HL-60/S4 (cell line): ENCODE results near the gene SLC10A1.

Experiments
- in situ Hi-C: fragments of 300-500 bp; cut with MboI; formaldehyde crosslinking; loops from 2 replicates; pipeline ENCODE4 v1.14.3; 2022; ENCODE audit warnings: low sequenced_read_pairs

The SLC10A1 gene

DNA sequence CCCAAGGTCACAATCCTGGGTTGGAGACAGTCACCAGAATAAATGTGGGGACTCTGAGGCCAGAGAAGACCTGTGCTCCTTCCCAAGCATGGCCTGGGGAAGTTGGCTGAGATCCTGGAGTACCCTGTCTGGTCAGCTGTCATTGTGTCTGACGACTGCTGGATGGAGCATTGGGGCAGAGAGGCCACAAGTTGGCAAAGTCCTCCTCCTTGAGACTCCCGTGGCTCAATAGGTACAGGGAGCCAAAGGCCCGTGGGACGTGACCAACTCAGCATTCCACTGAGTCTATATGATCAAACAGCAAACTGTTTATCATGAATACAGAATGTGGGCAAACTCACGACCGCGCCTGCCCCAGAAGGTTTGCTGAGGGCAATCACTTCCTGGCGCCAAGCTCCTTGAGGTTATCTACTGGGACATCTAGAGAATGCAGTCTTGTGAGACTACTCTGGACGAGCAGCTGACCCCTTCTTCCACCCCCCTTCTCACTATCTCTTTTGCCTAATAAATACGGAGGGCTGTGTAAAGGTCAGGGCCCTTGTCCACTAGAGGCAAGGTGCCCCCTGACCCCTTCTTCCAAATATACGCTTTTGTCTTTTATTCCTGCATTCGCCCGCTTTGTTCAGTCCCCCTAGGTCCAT, 14.3 kb upstream of the SLC10A1 start:
- in situ Hi-C loops = no loop called here

DNA sequence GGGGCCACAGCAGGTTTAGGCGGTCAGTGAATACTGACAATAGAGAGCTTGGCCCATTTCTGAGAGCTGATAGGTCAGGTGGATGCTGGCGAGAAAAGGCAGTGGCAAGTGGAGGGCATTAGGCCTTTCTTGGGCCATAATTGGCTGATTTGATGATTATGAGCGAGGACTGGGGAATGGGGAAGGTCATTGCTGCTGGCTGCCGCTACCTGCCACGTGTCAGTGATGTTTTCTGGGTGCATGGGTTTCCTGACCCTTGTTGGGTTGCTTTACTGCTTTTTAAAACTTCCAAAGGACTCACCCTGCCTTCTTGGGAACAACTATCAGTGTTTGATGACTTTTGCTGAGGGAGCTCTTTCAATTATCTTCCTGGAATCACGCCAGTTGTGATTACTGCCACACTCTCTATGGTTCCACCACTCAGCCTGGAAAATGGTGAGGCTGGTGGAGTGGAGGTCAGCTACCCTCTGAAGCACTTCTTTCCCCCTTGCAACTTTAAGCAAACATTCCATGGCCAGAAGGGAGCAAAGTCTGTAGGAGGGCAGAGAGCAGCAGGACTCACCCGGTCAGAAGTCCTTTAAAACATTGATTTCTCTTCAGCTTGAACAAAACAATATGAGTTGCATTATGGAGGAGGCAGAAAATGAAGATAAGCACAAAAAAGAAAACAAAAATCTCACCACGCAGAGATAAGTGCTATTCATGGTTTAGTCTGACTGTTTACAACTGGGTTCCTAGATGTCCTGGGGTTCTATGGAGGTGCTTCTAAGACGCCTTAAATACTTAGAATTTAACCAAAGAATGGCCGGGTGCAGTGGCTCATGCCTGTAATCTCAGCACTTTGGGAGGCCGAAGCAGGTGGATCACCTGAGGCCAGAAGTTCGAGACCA, 12.1 kb upstream of the SLC10A1 start:
- in situ Hi-C loops = no loop called here

DNA sequence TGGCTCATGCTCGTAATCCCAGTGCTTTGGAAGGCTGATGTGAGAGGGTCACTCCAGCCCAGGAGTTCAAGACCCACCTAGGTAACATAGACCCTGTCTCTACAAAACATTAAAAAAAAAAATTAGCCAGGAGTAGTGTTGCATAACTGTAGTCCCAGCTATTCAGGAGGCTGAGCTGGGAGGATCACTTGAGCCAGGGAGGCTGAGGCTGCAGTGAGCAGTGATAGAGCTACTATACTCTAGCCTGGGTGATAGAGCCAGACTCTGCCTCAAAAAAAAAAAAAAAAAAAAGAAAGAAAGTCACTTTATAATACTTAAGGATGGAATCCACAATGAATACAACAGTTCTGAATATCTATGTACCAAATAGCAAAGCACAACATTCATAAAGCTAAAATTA, 10.2 kb upstream of the SLC10A1 start:
- in situ Hi-C loops = no loop called here

DNA sequence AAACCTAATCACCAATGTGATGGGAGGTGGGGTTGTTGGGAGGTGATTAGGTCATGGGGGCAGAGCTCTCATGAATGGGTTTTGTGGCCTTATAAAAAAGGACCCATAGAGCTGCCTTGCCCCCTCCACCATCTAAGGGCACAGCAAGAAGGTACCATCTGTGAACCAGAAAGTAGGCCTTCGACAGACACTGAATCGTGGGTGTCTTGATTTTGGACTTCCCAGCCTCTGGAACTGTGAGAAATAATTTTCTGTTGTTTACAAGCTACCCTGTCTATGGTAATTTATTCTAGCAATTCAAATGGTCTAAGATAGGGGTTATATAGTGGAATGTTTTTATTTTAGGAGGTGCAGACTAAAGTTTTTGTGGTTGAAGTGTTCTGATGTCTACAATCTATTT, 7.9 kb upstream of the SLC10A1 start:
- in situ Hi-C loops = no loop called here

DNA sequence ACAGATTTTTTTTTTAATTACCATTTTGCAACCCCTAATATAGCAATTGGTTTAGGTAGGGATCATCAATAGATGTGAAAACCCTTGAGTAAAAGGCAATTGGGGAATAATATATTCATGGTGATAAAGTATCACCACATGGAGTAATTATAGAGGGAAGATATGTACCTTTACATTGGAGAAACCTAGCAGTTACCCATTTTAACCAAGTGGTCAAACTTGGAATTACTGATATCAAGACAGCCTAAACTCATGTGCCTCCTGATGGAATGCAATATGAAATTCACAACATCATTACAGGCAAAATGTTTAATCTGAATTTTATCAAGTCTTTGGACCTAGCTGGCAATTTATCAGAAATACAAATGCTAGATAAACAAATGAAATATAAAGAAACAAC, 6.7 kb upstream of the SLC10A1 start:
- in situ Hi-C loops = no loop called here

DNA sequence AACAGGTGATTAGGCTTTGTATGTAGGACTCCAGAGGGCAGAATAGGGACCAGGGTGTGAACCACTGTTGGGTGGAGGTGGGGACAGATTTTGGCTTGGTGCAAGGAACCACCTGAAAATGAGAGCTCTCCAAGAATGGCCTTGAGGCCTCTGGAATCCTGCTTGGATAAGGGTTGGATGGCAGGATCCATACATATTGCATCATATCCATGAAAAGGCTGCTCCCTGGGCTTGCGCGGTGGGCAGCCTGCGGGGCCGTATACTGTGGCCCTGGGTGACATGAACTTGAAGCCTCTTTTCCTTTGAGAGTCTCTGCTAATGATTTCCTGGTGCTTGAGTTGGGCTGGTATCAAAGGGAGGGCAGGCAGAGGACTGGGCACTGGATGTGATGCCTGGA, 1.3 kb upstream of the SLC10A1 start:
- in situ Hi-C loops = no loop called here

DNA sequence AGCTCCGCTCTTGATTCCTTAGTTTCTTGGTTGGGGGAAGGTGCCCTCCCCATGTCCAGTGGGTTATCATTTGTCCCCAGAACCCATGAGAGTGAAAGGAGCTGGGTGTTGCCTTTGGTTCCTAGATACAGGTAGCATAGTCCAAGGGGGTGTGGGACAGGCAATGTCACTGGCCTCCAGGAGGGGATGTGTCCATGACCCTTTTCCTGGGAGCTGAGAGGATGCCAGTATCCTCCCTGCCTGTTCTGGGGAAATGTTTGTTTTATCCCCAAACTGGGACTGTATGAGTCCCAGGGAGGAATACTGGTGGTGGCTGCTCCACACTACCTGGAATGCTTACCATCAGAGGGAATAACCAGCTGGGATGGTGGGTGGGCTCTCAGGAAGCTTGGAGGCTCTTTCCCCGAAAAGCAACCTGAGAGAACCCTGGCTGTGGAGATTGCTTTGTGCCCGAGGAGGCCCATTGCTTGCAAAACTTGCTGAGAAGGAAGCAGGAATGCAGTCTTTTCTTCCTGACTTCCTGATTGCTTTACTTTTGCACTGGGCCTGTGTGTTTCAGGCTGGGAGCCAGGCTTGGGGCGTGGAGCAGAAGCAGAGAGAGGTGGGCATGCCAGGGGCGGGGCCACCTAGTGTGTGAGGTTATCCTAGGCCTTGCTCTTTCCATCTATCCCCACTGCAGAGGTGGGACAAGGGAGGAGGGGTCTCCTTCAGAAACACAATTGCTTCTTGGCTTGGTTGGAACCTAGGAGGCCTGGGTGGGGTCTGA, 715 bp upstream of the SLC10A1 start:
- in situ Hi-C loops = no loop called here

DNA sequence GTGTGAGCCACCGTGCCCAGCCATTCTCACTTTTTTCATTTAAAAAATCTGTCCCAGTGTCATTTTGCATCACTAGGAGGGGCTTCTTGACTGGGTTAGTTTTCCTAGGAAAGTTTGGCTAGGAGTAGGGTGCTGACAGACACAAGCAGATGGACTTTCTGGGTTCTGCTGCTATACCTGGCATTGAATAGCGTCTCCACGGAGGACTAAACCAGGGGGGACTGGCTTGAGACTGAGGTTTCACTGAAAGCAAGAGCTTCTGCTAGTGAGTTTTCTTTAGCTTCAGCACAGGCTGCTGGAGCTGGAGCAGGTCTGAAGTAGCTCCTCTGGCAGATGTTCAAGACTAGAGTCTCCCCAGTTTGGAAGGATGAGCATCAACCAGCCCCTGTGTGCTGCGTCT, 1.4 kb downstream of the SLC10A1 start:
- in situ Hi-C loops = no loop called here

DNA sequence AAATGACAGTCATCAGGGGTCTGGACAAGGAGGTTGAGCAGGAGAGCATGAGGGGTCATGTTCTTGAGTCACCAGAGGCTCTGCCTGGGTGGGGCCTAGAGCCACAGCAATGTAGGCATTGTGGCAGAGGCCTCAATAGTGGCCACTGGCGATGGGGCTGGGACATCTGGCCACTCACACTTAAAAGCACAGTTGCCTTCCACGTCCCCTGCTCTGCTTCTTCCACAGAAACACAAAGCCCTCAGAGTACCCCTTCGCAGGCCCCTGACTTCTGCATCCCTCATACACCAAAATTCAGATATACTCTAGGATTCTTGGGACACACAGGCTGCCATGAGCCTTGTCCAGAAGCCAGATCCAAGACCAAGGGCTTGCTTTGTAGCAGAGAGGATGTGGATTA, 2.2 kb downstream of the SLC10A1 start:
- in situ Hi-C loops = no loop called here

DNA sequence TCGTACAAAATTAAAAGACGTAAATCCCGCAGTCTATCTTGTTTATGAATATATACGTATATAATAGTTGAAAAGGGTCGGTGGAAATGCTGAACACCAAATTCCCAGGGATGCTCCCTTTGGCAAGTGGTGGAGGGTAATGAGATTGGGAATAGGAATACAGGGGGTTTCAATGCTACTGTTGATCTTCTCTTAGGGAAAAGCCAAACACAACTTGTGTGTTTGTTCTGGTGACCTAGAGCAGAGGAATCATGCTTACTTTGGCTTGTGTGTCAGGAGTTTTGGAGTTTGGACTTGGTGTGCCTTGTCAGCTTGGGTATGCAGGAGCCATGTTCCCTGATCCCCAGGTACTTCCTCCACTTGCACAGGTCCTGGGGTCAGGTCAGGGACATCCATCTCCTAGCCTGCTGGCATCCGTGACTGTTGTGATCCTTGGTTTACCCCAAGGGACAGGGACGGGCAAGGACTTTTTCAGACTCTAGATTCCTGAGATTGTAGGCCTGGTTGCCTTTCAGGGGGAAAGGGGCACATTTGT, 4.1 kb downstream of the SLC10A1 start:
- in situ Hi-C loops = no loop called here

DNA sequence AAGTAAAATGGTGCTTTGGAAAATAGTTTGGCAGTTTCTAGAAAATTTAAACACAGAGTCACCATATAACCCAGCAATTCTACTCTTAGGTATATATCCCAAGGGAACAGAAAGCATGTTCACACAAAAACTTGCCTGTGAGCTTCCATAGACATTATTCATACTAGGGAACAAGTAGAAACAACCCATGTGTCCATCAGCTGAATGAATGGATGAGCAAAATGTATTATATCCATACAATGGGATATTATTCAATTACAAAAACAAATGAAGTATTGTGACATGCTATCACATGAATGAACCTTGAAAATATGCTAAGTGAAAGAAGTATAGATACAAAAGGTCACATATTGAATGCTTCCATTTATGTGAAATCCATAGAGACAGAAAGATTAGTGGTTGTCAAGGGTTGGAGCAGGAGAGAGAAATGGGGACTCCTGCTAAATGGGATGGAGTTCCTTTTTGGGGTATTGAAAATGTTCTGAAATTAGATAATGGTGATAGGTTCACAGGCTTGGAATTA, 7.9 kb downstream of the SLC10A1 start:
- in situ Hi-C loops = no loop called here

DNA sequence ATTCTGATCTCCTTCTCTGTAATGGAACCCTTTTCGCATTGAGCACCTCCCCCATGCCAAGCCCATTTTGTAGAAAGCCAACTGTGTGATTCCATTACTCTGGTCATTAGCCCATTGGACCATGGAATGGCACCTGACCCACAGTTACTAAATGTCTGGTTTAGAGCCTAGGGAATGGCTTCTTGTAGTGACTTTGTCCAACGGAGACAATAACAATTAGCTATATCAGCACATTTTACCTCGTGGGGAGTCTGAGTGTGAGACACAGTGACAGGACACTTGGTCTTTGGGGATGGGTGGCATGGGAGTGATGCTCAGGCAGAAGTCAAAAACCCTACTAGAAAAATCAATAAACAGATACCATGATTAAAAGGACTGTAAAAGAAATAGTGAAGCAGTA, 10.4 kb downstream of the SLC10A1 start:
- in situ Hi-C loops = no loop called here

DNA sequence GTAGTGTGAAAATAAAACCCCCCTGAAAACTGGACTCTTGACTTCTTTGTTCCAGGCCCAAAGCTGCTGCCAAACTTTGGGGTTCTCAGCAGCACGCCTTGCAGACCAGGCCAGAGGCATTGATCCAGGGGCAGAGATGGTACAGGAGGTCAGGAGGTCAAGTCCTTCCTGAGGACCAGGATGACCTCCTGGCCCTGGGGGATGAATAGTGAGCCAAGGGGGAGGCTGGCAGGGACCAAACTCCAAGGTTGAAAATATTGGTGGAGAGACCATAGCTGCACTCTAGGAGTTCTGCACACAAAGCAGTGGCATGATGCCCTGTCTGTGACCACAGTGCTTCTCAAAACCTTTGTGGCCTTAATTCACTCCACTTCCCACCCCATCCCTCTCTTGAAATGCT, 12.1 kb downstream of the SLC10A1 start:
- in situ Hi-C loops = no loop called here

DNA sequence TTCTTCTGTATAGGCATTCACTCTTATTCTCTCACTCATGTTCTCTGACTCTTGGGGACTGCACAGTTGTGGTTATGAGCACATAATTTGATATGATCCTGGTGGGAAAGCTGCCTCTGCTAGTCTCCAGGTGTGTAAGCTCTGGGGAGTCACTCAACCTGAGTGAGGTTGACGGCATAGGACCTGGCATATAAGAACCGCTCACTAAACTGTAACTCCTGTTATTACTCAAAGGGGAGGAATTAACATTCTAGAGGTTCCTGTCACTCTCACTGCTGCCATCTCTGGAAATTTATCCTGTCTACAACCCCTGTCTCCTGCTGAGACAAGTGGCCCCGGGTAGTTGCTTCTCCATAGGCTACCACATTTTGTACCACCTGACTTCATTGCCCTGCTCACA, 16.1 kb downstream of the SLC10A1 start:
- in situ Hi-C loops = no loop called here

DNA sequence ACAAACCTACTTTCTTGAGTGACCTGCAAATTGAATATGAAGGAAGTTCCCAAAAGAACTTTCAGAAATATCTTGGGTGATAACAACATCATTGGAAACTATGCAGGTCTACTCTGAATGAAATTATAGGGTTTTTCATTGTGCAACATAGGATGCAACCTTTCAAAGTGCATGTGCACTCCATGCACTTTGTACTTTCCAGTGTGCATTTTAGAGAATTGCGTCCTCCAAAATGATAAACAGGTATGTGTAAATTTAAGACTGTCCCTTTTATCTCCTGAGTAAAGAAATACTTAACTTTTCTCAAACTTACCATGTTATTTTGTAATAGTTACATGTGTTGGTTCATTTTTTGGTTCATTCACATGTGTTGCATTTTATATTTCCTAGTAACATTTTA, 16.9 kb downstream of the SLC10A1 start:
- in situ Hi-C loops = no loop called here

DNA sequence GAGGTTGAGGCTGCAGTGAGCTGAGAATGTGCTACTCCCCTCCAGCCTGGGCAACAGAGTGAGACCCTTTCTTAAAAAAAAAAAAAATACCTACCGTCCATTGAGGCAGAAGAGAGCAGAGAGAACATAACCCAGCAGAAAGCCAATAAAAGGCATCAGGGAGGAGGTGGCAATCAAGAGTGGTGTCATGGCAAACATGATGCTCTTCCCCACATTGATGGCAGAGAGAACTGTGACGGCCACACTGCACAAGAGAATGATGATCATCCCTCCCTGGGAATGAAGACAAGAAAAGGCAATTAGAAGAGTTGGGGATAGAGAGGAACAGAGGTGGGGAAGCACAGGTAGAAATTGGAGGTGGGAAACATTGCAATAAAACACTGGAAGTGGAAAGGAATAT, 18.0 kb downstream of the SLC10A1 start:
- in situ Hi-C loops = no loop called here

DNA sequence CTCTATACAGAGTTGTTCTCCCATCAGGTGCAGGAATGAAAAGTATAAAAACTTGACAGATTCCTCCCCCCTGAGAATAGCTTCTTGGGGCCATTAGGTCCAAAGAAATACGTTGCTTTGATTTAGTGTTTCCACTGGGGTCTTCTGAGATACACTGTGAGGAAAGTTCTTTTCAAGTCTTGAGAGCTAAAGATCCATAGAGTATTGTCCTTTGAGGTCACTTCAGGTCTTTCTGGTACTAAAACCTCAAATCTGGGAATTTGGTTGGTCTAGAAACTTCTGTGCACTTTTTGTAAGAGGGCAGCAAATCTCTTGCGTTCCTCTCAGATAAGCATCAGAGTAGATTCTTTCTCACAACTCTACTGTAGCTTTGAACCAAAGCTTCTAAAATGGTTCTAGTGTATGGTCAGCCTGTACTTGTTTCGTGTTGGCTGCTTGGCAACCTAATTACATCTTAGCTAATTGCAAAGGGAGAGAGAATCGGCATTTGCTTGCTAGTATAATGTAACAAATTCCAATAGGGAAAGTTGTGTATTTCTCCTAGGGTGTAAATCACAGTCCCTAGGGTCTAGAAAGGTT, 20.1 kb downstream of the SLC10A1 start:
- in situ Hi-C loops = no loop called here

DNA sequence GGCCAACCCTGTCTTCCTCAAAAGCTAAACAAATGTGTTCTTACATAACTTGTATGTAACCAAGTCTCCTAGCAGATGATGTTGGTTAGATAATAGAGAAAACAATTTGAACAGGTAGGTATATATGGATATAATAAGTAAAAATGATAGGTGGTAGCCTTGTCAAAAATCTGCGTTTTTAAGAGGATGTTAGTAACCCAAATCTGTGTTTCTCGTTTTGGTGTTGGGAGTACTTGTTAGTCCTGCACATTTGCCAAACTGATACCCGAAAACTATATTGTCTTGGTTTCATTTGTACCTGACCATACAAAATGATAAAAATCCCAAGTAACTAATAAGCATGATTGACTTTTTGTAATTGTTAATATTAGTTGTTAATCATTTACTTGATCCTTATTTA, 22.0 kb downstream of the SLC10A1 start:
- in situ Hi-C loops = no loop called here

DNA sequence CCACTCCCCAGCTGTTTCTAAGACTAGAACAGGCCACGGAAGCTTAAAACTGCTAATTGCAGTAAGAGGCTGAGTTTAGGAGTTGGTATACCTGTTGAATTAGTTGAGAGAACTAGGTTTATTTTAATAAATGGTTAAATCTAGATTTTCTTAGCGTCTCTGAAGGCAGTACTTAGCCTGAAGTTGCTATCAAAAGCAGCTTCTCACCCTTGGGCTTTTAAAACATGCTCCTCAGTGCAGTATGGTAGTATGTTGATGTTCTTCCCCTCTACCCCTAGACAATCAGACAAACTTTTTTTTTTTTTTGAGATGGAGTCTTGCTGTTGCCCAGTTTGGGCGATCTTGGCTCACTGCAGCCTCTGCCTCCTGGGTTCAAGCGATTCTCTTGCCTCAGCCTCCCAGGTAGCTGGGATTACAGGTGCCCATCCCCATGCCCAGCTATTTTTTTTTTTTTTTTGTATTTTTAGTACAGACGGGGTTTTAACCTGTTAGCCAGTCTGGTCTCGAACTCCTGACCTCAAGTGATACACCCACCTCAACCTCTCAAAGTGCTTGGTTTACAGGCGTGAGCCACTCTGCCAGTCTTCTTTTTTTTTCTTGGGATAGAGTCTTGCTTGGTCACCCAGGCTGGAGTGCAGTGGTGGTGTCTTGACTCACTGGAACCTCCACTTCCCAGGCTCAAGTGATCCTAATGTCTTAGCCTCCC, 23.3 kb downstream of the SLC10A1 start:
- in situ Hi-C loops = no loop called here
